ENCODE measurements around the gene HAND2.

GRCh38 chr4:173539986-173540385, 10.0 kb upstream of the HAND2 start:
- no peak for TF ChIP-seq CREB1 (IDR thresholded peaks at IDR 0.05; ENCODE audit: low read depth)
- TF ChIP-seq EP300 (IDR thresholded peaks at IDR 0.05; ENCODE audit: borderline replicate concordance), result no peak
- no peak for TF ChIP-seq RAD21 (IDR thresholded peaks at IDR 0.05; ENCODE audit: low read depth)
- no peak for TF ChIP-seq CEBPB (IDR thresholded peaks at IDR 0.05)
- no peak for TF ChIP-seq YY1 (IDR thresholded peaks at IDR 0.05; ENCODE audit: low read depth)
- no peak for TF ChIP-seq TEAD4 (IDR thresholded peaks at IDR 0.05)
- no peak for TF ChIP-seq REST (IDR thresholded peaks at IDR 0.05; ENCODE audit: low read depth)
- TF ChIP-seq MAX (IDR thresholded peaks at IDR 0.05), result no peak
- no peak for TF ChIP-seq TCF12 (IDR thresholded peaks at IDR 0.05; ENCODE audit: low read depth)
- TF ChIP-seq ZBTB7A (IDR thresholded peaks at IDR 0.05; ENCODE audit: low read depth), result no peak
- TF ChIP-seq FOXM1 (IDR thresholded peaks at IDR 0.05; ENCODE audit: borderline replicate concordance, low read depth), result no peak
- TF ChIP-seq TAF1 (IDR thresholded peaks at IDR 0.05; ENCODE audit: low read depth), result no peak
- no peak for TF ChIP-seq NFIC (IDR thresholded peaks at IDR 0.05)

Measured in Ishikawa (cell line).